ENCODE data around the gene PMPCB.
A peak's percentile ranks its signal among the peaks of the same experiment; 100 is the strongest.
"Not testable (repeated sequence)": the region's sequence is repeated elsewhere in the genome, so short reads cannot be mapped to it uniquely, and the experiment has no call there.

PMPCB gene
- total RNA-seq = 78.7 to 129 (median 118) reads per million in 4 donors

GRCh38 chr7:103296901-103297836 lies at the start of gene PMPCB:
PMPCB (plus strand) TSS chr7:103297435; CDS start chr7:103297460, 25 bp downstream.
- peak; percentile 87 to 96 (median 93) for DNase-seq

GRCh38 chr7:103253699-103254506 lies 43.3 kb upstream of the PMPCB start:
- not testable (repeated sequence) for DNase-seq

DNA sequence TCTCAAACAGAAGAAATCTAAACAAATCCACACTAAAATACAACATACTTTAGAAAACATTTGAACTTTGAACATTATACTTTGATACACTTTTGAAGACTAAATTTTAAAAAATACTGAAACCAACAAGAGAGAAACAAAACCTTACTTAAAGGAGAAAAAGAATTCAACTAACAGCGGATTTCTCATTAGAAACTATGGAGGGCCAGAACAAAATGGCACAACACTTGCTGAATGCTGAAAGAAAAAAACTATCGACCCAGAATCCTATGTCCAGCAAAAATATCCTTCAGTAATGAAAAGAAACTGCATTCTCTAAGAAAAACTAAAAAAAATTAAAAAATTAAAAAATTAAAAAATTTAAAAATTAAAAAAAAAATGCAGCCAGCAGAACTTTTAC lies 33.2 kb upstream of the PMPCB start:
- DNase-seq = not testable (repeated sequence)

- DNase-seq = not testable (repeated sequence)
Observed at GRCh38 chr7:103266229-103266628, 31.0 kb upstream of the PMPCB start.

DNA sequence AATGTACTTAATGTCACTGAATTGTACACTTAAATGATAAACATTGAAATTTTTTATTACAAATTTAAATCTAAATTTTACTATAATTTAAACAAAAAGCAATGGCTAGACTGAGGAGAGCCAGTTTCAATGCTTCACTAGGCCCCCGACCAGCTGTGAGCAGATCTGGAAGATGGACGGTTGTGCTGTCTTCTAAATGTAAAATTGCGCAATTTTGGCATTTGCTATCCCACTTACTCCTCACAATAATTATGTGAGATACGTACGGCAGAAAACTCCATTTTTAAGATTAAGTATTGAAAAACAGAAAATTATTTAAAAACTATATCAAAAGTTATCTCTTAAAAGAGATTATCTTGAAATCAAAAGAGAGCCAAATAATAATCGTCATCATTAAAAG lies 23.9 kb upstream of the PMPCB start:
- not testable (repeated sequence) for DNase-seq

DNA sequence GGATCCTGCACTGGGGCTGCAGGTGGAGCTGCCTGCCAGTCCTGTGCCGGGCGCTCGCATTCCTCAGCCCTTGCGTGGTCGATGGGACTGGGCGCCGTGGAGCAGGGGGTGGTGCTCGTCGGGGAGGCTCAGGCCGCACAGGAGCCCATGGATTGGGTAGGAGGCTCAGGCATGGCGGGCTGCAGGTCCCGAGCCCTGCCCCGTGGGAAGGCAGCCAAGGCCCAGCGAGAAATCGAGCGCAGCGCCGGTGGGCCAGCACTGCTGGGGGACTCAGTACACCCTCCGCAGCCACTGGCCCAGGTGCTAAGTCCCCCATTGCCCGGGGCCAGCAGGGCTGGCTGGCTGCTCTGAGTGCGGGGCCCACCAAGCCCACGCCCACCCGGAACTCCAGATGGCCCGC lies 22.4 kb upstream of the PMPCB start:
- not testable (repeated sequence) for DNase-seq

- not testable (repeated sequence) for DNase-seq
Observed at GRCh38 chr7:103278195-103278594, 19.0 kb upstream of the PMPCB start.

DNA sequence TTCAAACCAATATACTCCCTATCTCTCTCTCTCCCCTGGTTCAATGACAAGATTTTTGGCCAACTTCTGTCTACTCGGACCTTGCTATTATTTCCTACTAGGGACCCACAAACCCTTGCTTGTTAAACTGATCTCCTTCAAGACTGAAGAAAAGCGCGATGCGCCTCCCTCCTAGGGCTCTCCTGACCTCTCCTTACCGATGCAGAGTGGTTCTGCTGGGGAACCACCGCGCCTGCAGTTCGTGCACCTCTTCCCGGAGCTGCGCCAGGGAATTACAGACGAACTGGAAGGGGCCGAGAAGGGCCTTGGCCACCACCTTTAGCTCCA lies 17.6 kb upstream of the PMPCB start:
- peak in 1 of 5 donors; percentile 25 for DNase-seq

DNA sequence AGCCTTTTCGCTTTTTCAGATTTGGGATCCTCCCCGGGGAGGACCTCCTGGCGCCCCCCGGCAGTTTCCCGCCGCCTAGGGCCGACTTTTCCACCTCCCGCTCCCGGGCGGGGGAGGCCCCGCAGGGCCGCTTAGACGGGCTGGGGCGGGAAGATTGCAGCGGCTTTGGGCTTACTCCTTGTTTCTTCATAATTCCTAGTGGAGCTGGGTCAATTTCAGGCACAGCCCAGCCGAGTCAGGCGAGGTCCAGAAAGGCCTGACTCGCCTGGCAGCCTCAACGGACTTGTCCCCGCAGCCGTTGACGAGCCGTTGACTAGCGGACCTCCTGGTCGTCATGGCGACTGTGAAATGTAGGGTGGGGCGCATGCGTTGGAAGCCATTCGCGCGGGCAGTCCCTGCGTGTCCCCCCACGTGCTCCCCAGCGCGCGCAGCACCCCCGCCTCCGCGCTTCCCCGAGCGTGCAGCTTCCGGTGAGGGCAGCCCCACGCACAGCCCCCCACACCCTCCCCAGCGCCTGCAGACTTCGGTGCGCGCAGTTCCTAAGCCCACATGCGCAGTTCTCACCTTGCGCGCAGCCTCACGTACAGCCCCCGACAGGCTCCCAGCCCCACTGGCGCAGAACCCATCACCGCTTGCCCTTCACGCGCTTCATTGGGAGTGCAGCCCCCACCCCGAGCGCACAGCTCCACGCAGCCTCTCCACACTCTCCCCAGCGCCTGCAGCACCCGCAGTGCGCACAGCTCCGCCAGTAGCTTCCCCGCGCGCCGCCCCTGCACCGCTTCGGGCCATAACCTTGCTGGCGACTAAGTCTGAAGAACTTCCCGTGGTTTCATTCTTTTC lies 17.1 kb upstream of the PMPCB start:
- peak; percentile 85 to 89 (median 86) for DNase-seq

- not testable (repeated sequence) for DNase-seq
Observed at GRCh38 chr7:103280803-103281155, 16.5 kb upstream of the PMPCB start.

GRCh38 chr7:103282802-103283427 lies 14.3 kb upstream of the PMPCB start:
- DNase-seq = not testable (repeated sequence)

- DNase-seq = no peak
Observed at GRCh38 chr7:103292122-103292521, 5.1 kb upstream of the PMPCB start.

DNA sequence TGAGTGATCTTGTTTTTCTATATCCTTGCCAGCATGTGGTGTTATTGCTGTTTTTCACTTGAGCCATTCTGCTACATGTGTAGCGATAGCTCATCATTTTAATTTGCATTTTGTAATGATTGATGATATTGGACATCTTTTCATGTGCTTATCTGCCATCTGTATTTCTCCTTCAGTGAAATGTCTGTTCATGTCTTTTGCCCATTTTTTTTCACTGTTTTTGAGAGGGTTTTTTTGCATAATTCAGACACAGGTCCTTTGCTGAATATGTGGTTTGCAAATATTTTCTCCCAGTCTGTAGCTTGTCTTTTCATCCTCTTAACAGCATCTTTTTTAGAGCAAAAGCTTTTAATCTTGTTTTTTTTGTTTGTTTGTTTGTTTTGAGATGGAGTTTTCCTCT lies 3.7 kb upstream of the PMPCB start:
- no peak for DNase-seq

GRCh38 chr7:103297837-103298179 lies 573 bp downstream of the PMPCB start:
- DNase-seq = no peak

DNA sequence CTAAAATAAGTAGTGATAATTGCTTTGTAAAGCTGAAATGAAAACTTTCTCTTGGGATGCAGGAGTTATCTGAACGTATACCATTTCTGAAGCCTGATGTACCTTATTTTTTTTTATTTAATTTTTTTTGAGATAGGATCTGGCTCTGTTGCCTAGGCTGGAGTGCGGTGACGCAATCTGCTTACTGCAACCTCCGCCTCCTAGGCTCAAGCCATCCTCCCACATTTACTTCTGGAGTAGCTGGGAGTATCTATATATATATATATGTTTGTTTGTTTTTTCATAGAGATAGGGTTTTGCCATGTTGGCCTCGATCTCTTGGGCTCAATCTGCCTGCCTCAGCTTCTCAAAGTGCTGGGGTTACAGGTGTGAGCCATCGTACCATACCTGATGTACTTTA lies 2.4 kb downstream of the PMPCB start:
- DNase-seq = no peak

DNA sequence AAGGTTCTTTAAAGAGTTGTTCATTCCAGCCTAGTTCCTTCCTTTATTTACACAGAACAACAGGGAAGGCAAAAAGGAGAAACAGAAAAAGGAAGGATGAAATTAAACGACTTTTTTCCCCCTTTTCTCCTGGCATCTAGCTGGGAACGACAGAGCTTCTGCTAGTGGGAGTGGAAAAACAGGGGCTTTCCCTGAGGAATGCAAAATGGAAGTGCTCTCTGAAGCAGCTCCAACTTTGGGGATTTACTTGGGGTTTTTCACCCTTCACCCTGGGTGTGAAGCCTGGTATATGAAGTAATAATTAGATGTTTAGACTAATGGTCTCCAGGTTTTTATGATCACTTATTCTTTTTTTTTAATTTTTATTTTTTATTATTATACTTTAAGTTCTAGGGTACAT lies 4.2 kb downstream of the PMPCB start:
- DNase-seq = no peak

DNA sequence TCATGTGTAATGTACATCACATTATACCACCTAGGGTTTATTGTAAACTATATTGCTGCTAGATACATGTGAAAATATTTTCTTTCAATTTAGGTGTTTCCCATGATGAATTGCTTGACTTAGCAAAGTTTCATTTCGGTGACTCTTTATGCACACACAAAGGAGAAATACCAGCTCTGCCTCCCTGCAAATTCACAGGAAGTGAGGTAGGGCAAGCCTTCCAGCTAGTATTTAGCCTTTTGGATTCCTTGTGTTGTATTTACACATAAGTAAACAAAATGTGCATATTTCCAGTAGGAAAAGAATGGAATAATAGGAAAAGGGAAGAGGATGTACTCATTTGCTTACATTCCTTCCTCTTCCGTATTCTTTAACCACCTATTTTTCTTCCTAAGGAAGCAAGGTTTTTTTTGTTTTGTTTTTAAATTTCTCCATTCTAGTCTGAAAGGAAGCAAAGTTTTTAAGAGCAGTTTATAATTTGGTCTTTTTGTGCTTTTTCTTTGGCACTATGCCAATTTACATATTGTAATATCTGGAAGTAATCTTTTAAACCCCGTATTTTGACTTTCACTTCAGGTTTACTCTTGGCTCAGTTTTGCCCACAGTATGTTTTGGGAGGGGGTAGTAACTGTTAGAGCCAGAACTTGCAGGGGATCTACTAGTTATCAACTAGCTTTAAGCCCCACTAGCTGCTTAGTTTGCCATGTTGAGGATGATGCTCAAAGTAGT lies 10.4 kb downstream of the PMPCB start:
- no peak for DNase-seq

GRCh38 chr7:103314852-103315251 lies 17.6 kb downstream of the PMPCB start:
- DNase-seq = no peak

GRCh38 chr7:103316380-103316941 lies 19.2 kb downstream of the PMPCB start:
- no peak for DNase-seq

DNA sequence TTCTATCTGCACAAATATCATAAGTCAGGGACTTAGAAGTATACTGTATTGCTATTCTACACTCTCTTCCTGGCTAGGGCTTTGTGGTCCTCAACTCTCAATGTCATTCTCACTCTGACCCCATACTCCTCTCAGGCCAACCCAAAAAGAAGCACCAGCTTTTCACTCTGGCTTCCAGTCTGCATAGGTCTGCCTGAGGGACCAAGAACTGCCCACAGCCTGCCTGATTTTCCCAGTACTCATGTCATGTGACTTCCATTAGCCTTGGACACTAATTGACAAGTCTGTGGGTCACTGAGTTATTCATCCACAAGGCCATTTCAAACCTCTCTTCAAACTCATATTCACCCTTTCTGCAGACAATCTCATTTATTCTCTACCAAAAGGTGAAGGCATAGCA lies 19.8 kb downstream of the PMPCB start:
- DNase-seq = no peak

DNA sequence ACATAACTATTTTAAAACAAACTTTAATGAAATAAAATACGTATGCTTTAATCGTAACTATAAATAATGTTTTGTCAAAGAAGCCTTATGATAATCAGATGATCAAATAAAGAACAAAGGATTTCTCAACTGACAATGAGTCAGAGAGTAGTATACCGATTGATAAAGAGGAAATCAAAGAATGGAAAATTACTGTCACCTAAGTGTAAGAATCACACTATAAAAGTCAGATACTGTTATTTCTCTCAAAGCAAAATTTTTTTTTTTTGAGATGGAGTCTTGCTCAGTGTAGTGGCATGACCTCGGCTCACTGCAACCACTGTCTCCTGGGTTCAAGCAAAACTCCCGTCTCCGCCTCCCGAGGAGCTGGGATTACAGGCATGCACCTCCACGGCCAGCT lies 28.5 kb downstream of the PMPCB start:
- DNase-seq = no peak
